CD1c-positive myeloid dendritic cell (primary cell): ENCODE data around the gene TBC1D22A.

Experiments
- DNase-seq: peaks from one replicate; pipeline ENCODE4 v3.0.0-alpha.2; 2016; ENCODE audit errors: extremely low spot score

TBC1D22A gene

GRCh38 chr22:46860562-46860961, 98.1 kb downstream of the TBC1D22A start:
- no peak for DNase-seq

GRCh38 chr22:46861468-46862367, 99.3 kb downstream of the TBC1D22A start:
- DNase-seq = no peak

- peak; percentile 32 for DNase-seq
Measured at GRCh38 chr22:46862418-46863324, 100.2 kb downstream of the TBC1D22A start.

GRCh38 chr22:46863794-46864193, 101.3 kb downstream of the TBC1D22A start:
- DNase-seq = no peak

DNA sequence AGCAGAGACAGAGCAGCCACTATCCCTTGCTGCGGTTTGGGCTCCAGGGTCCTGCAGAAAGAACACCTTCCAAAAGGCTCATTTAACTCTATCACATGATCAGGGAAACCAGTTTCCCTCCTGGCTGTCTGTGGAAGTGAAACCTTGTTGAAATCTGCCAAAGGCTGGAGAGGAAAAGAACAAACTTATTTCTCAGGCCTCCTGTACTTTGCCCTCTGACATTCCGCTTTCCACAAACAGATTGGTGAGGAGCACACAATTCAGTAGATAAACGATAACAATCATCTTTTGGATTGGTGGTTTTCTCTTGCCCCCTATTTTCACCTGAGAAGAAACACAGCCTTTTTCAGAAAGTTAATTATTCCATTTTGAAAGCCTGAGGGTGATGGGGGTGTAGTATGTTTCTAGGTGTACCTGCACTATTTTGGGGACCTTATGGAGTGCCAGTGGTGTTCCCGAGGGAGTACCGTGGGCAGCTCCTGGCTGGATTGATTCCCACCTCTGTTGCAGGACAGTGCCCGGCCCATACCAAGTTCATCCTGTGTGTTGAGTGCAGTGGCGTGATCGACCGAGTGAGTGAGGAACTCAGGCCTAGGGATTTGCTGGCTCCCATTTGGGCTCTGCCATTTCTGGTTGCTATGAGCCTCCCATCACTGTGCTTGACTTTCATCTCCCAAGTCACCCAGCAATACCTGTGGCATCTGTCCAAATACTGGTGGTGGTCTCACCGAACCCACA, 102.0 kb downstream of the TBC1D22A start:
- DNase-seq = peak; percentile 21

DNA sequence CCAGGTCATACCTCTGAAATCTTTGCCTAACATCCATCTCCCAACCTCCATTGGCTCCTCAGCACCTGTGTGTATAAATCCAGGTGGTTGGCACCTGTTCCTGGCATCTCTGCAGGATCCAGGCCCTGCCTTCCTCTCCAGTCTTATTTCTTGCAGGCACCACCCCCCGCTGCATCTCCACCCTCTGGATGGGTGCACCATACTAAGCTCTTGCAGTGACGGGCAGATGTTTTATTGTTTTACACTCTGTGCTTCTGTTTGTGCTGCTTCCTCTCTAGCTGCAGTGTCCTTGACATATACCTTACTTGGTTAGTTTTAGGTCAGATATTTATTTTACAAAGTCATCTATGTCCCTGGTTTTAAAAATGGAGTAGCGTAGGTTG, 102.6 kb downstream of the TBC1D22A start:
- DNase-seq = no peak

- DNase-seq = no peak
Measured at GRCh38 chr22:46865642-46866041, 103.2 kb downstream of the TBC1D22A start.

DNA sequence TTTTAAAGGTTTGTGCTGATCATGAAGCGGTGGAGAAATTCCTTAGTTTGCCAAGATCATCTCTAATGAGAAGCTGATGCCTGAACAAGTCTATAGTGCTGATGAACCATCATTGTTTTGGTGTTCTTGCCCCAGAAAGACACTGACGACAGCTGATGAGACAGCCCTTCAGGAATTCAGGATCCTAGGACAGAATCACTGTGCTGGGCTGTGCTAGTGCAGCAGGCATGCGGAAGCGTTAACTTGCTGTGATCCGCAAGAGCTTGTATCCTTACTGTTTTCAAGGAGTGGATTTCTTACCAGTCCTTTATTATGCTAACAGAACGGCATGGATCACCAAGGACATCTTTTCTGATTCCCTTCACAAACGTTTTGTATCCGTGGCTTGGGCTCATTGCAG, 104.1 kb downstream of the TBC1D22A start:
- DNase-seq = no peak

GRCh38 chr22:46867106-46867505, 104.7 kb downstream of the TBC1D22A start:
- DNase-seq = no peak

- DNase-seq = no peak
Measured at GRCh38 chr22:46869329-46869728, 106.9 kb downstream of the TBC1D22A start.

- DNase-seq = no peak
Measured at GRCh38 chr22:46869831-46870441, 107.5 kb downstream of the TBC1D22A start.

- DNase-seq = no peak
Measured at GRCh38 chr22:46871826-46872225, 109.4 kb downstream of the TBC1D22A start.

GRCh38 chr22:46875089-46875488, 112.6 kb downstream of the TBC1D22A start:
- no peak for DNase-seq

GRCh38 chr22:46876357-46876934, 114.0 kb downstream of the TBC1D22A start:
- no peak for DNase-seq

GRCh38 chr22:46878191-46878948, 115.9 kb downstream of the TBC1D22A start:
- DNase-seq = no peak

DNA sequence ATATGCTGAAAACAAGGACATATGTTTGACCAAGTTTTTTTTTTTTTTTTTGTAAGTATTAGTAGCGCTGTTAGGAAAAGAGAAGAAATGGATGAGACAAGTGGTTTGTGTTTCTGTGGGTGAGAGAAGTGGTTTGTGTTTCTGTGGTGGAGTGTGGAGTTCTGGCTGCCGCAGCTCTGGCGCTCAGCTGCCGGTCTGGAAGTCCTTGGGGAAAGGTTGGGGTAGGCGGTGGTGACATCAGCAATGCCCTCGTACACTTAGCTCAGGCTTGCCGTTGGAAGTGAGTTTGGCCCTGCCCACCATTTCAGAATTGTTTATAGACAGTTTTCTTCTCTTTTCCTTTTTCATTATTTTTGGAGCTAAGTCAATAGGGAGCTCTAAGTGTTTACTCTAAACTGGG, 116.6 kb downstream of the TBC1D22A start:
- peak; percentile 42 for DNase-seq

GRCh38 chr22:46881373-46882118, 119.1 kb downstream of the TBC1D22A start:
- DNase-seq = no peak

DNA sequence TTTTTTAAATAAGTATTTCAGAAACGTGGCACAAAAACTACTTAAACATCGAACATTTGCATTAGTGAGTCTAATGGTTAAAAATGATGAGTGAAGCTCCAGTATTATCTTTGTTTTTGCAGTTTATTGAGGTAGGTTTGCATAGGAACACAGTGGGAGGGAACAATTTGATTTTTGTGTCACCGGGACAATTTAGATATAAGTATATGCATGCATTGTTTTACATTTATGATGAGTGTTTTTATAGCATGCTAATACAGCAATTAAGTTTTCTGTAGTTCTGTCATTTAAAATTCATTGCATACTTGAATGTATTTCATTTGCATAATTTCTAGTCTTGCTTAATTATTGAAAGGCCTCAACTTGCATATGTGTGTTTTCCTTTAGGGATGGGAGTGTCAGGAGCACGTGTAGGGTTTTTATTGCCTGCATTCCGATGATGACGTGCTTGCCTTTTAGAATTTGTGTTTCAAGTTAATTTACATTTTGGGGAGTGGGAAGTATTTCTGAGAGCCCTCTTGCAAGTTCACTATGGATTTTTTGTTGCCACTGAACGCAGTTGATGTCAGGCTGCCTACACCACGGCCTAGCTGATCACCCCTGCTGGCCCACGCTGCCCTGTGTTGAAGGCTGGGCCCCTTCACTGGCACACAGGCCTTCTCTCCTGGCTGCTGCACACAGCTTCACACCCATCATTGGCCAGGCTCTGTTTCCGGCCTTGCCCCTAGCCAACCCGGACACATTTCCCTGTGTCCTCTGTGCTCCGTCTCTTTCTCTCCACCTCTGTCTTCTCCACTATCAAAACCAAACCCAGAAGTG, 120.9 kb downstream of the TBC1D22A start:
- DNase-seq = no peak

DNA sequence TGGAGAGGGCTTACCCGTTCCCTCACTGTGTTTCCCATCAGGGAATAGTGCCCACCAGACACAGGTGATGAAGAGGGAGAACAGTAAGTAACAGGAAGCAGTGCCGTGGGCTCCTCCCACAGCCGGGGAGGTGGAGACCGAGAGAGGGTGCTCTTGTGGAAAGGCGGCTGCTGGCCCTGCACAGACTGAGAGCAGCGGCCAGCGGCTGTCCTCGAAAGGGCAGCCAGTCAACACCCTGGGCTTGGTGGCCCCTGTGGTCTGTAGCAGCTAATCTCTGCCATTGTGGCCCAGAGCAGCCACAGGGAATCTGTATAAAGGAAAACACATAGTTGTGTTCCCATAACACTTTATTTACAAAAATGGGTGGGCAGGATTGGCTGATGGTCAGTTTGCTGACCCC, 121.9 kb downstream of the TBC1D22A start:
- no peak for DNase-seq
